Endothelial cell of umbilical vein (primary cell): ENCODE measurements around the gene CD247.

Source experiments
- CTCF ChIP-seq, 2 donors: IDR thresholded peaks; 1 replicate in 1 of 2; 2 replicates in 1 of 2; pipeline ENCODE4 v1.5.1; 2011; ENCODE audit warnings: low read length in 2 of 2, mild to moderate bottlenecking in 2 of 2, moderate library complexity in 2 of 2, control low read depth in 1 of 2, inconsistent platforms in 1 of 2, low read depth in 1 of 2; ENCODE audit not compliant: insufficient read depth in 1 of 2; ENCODE audit errors: extremely low read depth in 1 of 2
- EZH2 ChIP-seq: IDR thresholded peaks from 2 replicates; pipeline ENCODE4 v1.6.1; 2012; ENCODE audit warnings: borderline replicate concordance, low read depth, mild to moderate bottlenecking, moderate library complexity, low read length, inconsistent platforms; ENCODE audit not compliant: severe bottlenecking
- GATA2 ChIP-seq: IDR thresholded peaks from 2 replicates; pipeline ENCODE4 v1.7.0; 2011; ENCODE audit warnings: low read depth, mild to moderate bottlenecking, moderate library complexity, mixed read lengths, low read length; ENCODE audit not compliant: insufficient read length, insufficient read depth
- JUN ChIP-seq: IDR thresholded peaks from 2 replicates; pipeline ENCODE4 v1.6.1; 2011; ENCODE audit warnings: borderline replicate concordance, low read depth; ENCODE audit not compliant: insufficient read length, insufficient read depth
- POLR2A ChIP-seq: IDR thresholded peaks from 2 replicates; pipeline ENCODE4 v1.6.1; 2012; ENCODE audit warnings: low read depth, mild to moderate bottlenecking, control low read depth, low read length

- TF ChIP-seq CTCF (IDR thresholded peaks at IDR 0.05; ENCODE audit: extremely low read depth in 1 of 2, insufficient read depth in 1 of 2, low read depth in 1 of 2, low read length in 2 of 2): no peak
- TF ChIP-seq POLR2A: no peak
- TF ChIP-seq JUN: no peak
- TF ChIP-seq EZH2: no peak
- TF ChIP-seq GATA2: no peak
These were observed 84.0 kb downstream of the CD247 start for GRCh38 chr1:167434306-167434705.
